RWPE1 (cell line): ENCODE results near the gene GPR176.

Experiments
- CTCF ChIA-PET: fragments of 350-600 bp; sonication (Branson Sonifier 250); formaldehyde crosslinking; extraction: SDS; loops from one replicate; lab custom pipeline; 2021; lab: Yijun Ruan, JAX
- POLR2A ChIA-PET: fragments of 400-600 bp; formaldehyde crosslinking; extraction: SDS; loops from one replicate; lab custom pipeline; 2020; ENCODE audit warnings: antibody characterized with exemption; ENCODE audit not compliant: low non-redundant PET; lab: Yijun Ruan, JAX
- DNase-seq: peaks from one replicate; pipeline ENCODE4 v3.0.0; 2012; ENCODE audit warnings: low spot score
- H3K27ac ChIP-seq: fragments of 450-650 bp; 2 replicates; pipeline ENCODE4 v1.5.1; 2017
- CTCF ChIP-seq: fragments of 450-650 bp; conservative IDR thresholded peaks from 2 replicates; pipeline ENCODE4 v1.5.1; 2017; ENCODE audit warnings: low read depth, mild to moderate bottlenecking

GPR176 gene

GRCh38 chr15:39960411-39960810, 40.3 kb upstream of the GPR176 start:
- DNase-seq: no peak
- ChIA-PET POLR2A (no interaction called here), CTCF (interaction anchor here (0.6 kb wide), 2 partner anchors 9 to 154 kb away, joined by 3 read pairs; no protein-coding TSS in a partner anchor)
- no peak for TF ChIP-seq CTCF
- no peak overlapping the region for H3K27ac ChIP-seq

DNA sequence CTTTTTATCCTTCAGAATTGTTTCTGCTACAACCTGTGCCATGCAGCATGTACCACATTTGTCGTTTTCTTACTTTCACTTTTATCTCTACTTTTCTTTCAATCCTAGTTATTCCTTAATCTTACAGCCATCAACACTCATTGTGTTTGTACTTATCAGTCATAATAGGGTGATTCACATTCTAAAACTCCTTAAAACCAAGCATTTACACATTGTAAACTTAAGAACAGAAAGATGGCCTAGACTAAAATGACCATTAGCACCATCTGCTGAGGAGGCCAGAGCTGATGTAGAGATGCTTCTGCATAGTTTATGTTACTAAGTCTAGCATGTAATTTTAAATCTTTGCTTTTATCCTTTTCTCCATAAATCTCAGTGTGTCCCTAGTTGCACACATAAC, 39.3 kb upstream of the GPR176 start:
- TF ChIP-seq CTCF: no peak
- ChIA-PET CTCF (no interaction called here), POLR2A (no interaction called here)
- no peak for DNase-seq
- H3K27ac ChIP-seq: no peak overlapping the region

DNA sequence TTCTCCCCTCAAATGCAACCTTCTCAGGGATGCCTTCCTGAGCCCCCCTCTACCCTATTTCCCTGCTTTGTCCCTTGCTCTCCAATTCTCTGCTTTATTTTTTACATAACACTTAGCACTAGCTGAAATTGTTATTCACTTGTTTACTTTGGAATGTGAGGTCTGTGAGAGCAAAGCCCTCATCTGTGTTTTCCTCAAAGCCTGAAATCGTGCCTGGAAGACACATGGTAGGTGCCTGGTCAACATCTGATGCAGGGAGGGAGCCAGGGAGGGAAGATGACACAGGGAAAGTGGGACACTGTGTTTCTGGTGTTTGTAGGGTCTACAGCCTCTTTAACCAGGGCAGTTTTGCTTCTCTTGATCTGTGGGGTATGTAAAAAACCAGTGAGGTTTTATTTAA, 37.4 kb upstream of the GPR176 start:
- ChIA-PET POLR2A (no interaction called here), CTCF (interaction anchor here (0.6 to 0.7 kb wide), 2 partner anchors 69 to 452 kb away, joined by 3 read pairs; no protein-coding TSS in a partner anchor)
- no peak for DNase-seq
- H3K27ac ChIP-seq: no peak overlapping the region
- TF ChIP-seq CTCF: no peak

DNA sequence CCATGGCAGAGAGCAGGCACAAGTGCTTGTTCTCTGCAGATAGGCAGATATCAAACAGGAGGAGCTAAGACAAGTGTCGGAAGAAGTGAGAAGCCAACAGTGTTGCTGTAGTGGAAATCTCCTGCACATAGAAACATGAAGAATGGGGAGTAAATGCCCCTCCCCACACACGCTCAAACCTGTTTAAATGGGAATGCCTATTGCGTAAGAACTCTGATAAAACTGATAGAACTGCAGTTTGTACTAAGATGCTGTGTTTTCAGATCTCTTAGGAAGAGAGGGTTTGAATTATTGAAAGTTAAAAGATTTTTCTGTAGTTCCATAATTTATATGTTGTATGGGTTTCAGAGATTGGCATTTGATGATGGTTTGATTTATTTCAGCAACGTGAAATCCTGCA, 33.5 kb upstream of the GPR176 start:
- TF ChIP-seq CTCF: no peak
- DNase-seq: no peak
- ChIA-PET POLR2A (no interaction called here), CTCF (no interaction called here)
- no peak overlapping the region for H3K27ac ChIP-seq

GRCh38 chr15:39951561-39951960, 31.5 kb upstream of the GPR176 start:
- DNase-seq: no peak
- no peak for TF ChIP-seq CTCF
- H3K27ac ChIP-seq: no peak overlapping the region
- POLR2A ChIA-PET: interaction anchor here (0.5 kb wide), 1 partner anchor 82 kb away, joined by 4 read pairs; no protein-coding TSS in a partner anchor
- CTCF ChIA-PET: no interaction called here

- CTCF ChIA-PET: no interaction called here
- H3K27ac ChIP-seq: no peak overlapping the region
- DNase-seq: no peak
- TF ChIP-seq CTCF: no peak
- POLR2A ChIA-PET: no interaction called here
Measured at GRCh38 chr15:39948817-39949216, 28.8 kb upstream of the GPR176 start.
